HG03095 (cell line): ENCODE results near the gene TRPC4AP.
"Not testable (repeated sequence)": the region's sequence is repeated elsewhere in the genome, so short reads cannot be mapped to it uniquely, and the experiment has no call there.

Experiments used
- ATAC-seq: cut with Tn5 transposase; IDR thresholded peaks from one replicate; pipeline ENCODE4 v1.9.1; 2021; ENCODE audit warnings: moderate library complexity; ENCODE audit not compliant: unreplicated experiment

TRPC4AP gene

DNA sequence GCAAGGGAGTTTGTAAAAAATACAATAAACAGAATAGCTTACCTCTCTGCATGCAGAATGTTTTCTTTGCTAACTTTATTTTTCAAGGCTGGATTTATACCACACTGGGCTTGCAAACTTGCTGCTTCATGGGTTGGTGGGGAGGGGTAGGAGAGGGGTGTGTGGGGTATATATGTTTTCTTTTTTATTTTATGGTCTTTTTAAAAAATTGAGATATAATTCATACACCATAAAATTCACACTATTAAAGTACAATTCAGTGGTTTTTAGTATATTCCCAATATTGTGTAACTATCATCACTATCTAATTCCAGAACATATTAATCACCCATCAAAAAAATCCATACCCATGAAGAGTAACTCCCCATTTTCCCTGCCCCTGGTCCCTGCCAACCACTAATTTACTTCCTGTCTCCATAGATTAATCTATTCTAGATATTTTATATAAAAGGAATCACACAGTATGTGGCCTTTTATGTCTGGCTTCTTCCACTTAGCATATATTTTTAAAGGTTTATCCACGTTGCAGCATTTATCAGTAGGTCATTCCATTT is 14.3 kb upstream of the TRPC4AP start:
- no peak for ATAC-seq

- no peak for ATAC-seq
Observed at GRCh38 chr20:35104685-35105295, 12.2 kb upstream of the TRPC4AP start.

GRCh38 chr20:35101620-35102019 is 9.0 kb upstream of the TRPC4AP start:
- no peak for ATAC-seq

- no peak for ATAC-seq
Observed at GRCh38 chr20:35093267-35093884, 769 bp upstream of the TRPC4AP start.

DNA sequence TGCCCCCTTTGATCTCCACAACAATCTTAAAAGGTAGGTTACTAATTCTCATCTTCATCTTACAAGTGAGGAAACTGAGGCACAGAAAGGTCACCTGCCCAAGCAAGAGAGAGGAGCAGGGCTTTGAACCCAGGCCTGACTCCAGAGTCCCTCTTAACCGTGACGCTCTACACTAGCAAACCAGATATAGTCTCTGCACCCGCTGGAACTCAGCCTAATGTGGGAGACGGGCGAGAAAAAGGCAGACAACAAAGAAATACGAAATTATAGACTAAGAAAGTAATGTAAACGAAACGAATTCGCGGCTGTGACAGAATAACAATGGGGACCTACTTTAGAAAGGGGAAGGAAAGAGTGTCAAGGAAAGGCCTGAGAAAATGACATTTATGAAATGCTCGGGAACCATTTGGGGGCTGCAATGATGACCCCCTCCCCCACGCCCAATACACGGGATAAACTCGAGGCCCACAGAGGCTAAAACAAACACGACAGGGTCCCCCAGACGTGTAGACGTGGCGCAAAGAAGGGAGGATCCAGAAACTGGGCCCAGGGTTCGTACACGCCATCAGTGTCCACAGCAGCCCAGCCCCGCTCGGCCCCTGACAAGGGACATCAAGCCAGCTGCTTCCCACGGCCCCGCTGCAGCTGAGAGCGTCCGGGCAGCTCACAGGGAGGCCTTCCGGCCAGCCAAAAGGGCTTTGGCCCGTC is 637 bp downstream of the TRPC4AP start:
- peak; percentile 12 for ATAC-seq

- no peak for ATAC-seq
Observed at GRCh38 chr20:35088231-35089145, 4.1 kb downstream of the TRPC4AP start.

DNA sequence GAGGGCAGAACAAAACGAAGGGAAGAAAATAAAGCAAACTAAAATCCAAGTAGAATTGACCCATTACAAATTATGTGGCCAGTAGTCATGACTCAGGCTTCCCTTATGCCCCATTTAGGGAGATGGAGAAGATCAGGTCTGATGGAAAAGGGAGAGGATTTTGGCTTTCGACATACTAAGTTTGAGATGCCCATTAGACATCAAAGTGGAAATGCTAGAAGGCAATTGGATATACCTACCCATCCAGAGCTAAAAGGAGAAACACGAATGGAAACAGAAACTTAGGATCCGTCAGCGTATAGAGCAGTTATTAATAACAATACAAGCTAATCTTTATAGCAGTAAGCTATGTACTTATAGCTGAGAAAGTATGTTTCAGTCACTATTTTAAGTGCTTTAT is 4.8 kb downstream of the TRPC4AP start:
- ATAC-seq, result no peak

DNA sequence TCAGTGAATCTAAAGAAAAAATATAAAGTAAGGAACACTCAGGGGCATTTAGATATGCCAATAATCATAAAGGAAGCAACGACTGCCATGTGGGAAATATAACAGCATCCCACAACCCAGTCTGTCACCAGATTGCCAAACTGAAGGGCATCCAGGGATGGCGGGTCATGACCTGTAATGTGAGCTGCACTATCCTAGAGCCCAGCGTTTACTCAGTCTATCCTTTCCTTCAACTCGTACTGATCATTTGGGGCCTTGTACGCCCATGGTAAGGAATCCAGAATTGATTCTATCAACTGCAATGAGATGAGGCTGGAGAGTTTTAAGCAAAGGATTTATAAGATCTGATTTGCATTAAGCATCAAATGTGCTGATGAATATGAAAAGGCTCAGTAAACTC is 5.3 kb downstream of the TRPC4AP start:
- ATAC-seq, result no peak

DNA sequence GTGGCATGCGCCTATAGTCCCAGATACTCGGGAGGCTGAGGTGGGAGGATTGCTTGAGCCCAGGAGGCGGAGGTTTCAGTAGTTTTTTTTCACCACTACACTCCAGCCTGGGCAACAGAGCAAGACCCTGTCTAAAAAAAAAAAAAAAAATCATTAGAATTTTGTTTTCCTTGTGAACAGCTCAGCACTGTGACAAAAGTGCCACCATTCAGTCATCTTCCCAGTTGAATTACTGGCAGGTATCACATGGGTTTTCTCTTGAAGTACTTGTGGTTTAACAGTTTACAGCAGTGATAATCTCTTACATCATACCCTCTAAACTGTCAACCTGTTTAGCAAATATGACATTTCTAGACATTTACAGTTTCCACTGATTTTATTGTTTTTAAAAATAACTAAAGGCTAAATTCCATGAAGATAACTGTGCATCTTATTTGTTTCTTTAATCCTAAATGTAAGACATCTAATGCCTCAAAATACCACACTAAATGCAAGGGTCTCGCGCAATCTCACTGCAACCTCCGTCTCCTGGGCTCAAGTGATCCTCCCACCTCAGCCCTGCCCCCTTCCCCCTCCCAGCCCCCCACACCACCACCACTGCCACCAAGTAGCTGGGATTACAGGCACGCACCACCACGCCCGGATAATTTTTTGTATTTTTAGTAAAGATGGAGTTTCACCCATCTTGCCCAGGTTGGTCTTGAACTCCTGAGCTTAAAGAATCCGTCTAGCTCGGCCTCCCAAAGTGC is 7.0 kb downstream of the TRPC4AP start:
- ATAC-seq, result no peak

- ATAC-seq, result no peak
Observed at GRCh38 chr20:35084998-35085397, 7.6 kb downstream of the TRPC4AP start.

DNA sequence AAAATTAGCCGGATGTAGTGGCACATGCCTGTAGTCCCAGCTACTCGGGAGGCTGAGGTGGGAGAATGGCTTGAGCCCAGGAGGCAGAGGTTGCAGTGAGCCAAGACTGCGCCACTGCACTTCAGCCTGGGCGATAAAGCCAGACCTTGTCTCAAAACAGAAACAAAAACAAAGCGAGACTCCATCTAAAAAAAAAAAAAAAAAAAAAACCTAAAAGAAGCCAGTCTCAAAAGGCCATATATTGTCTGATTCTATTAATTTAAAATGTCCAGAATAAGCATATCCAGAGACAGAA is 12.3 kb downstream of the TRPC4AP start:
- ATAC-seq, result not testable (repeated sequence)

- no peak for ATAC-seq
Observed at GRCh38 chr20:35079472-35080347, 12.9 kb downstream of the TRPC4AP start.

DNA sequence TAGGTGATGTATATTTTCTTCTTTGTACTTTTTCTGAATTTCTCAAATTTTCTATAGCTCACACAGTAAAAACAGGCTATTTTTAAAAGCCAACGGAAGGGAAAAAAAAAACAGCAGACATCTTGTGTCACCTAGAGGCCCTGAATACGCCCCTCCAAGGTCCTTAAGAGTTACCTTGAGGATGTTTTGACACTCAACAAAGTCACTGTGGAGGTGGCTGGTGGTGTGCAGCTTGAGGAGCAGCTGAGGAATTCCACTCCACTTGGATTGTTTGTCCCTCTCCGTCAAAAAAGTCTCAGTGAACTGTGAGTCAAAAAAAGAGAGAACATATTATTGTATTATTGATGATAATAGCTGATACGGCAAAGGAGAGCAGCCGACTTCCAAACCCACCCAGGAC is 14.7 kb downstream of the TRPC4AP start:
- no peak for ATAC-seq

DNA sequence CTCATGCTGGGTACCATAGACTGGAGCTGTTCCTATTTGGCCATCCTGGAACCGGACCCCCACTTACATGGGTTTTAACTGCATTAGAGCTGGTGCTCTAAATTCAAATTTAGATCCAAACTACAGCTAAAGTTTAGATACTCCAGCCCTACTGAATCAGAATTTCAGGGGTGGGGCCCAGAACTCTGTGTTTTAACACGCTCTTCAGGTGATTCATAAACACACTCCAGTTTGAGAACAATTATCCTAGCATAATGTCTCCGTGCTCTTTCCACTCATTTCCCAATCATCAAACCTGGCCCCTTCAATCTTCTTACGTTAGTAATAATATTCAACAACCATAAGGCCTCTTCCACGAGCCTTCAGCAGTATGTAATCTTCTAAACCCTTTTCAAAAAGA is 15.3 kb downstream of the TRPC4AP start:
- ATAC-seq, result no peak

DNA sequence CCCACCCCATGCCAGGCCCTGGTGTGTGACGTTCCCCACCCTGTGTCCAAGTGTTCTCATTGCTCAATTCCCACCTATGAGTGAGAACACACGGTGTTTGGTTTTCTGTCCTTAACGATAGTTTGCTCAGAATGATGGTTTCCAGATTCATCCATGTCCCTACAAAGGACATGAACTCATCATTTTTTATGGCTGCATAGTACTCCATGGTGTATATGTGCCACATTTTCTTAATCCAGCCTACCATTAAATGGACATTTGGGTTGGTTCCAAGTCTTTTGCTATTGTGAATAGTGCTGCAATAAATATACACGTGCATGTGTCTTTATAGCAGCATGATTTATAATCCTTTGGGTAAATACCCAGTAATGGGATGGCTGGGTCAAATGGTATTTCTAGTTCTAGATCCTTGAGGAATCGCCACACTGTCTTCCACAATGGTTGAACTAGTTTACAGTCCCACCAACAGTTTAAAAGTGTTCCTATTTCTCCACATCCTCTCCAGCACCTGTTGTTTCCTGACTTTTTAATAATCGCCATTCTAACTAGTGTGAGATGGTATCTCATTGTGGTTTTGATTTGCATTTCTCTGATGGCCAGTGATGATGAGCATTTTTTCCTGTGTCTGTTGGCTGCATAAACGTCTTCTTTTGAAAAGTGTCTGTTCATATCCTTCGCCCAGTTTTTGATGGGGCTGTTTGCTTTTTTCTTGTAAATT is 21.0 kb downstream of the TRPC4AP start:
- ATAC-seq, result not testable (repeated sequence)

DNA sequence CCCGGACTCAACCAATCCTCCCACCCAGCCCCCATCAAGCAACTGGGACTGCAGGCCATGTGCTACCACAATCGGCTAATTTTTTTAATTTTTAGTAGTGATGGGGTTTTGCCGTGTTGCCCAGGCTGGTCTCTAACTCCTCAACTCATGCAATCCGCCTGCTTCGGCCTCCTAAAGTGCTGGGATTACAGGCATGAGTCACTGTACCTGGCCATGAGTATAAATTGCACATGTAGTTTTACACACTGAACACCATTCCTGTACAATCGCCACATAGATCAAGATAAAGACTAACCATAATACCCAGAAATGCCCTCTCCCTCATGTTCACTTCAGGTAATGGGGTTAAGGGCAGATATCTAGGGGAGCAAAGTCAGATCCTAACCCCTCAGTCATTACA is 26.4 kb downstream of the TRPC4AP start:
- no peak for ATAC-seq

- ATAC-seq, result no peak
Observed at GRCh38 chr20:35065181-35065580, 27.4 kb downstream of the TRPC4AP start.

DNA sequence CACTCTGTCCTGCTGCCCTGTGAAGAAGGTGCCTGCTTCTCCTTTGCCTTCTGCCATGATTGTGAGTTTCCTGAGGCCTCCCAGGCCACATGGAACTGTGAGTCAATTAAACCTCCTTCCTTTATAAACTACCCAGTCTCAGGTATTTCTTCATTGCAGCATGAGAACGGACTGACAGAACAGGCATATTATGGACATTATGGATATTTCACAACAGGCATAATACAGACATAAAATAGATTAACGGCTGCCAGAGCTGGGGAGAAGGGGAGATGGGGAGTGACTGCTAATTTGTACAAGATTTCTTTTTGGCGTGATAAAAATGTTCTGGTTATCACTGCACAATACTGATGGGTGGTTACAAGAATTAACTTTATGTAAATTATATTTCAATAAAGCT is 29.4 kb downstream of the TRPC4AP start:
- ATAC-seq, result no peak

GRCh38 chr20:35062478-35062877 is 30.1 kb downstream of the TRPC4AP start:
- no peak for ATAC-seq
